ENCODE measurements around the gene ULK4.

DNA sequence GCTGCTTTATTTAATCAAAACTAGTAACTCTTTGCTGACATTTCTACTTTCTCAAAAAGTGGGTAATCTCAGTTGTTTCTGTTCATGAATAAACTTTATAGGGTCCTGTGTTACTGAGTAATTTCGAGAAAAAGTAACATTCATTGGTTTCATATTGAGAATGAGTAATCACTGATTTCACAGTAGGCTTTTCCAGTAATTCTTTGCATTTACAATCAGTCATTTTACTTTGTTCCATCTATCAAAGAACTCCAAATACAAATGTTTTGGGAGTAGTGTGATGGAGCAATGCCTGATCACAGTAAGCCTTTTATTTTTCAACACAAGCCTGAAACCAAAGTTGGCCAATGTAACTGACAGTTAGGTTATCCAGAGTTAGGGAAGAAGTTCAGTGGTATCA is 353.6 kb downstream of the ULK4 start:
- TF ChIP-seq FOXK2 (IDR thresholded peaks at IDR 0.05) (no peak), NFRKB (IDR thresholded peaks at IDR 0.05) (no peak), FOXM1 (IDR thresholded peaks at IDR 0.05; ENCODE audit: borderline replicate concordance) (no peak), CTBP1 (IDR thresholded peaks at IDR 0.05; ENCODE audit: borderline replicate concordance) (no peak), SUZ12 (IDR thresholded peaks at IDR 0.05) (no peak), BHLHE40 (IDR thresholded peaks at IDR 0.05; ENCODE audit: borderline replicate concordance) (no peak), LEF1 (IDR thresholded peaks at IDR 0.05; ENCODE audit: borderline replicate concordance) (no peak), HDGF (IDR thresholded peaks at IDR 0.05; ENCODE audit: borderline replicate concordance) (no peak)
- TF ChIP-seq, protein P1, sequence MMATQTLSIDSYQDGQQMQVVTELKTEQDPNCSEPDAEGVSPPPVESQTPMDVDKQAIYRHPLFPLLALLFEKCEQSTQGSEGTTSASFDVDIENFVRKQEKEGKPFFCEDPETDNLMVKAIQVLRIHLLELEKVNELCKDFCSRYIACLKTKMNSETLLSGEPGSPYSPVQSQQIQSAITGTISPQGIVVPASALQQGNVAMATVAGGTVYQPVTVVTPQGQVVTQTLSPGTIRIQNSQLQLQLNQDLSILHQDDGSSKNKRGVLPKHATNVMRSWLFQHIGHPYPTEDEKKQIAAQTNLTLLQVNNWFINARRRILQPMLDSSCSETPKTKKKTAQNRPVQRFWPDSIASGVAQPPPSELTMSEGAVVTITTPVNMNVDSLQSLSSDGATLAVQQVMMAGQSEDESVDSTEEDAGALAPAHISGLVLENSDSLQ (IDR thresholded peaks at IDR 0.05): no peak
